Kidney (tissue), 14 donors: ENCODE measurements around the gene DOK6. TPM values are rescaled to one million over a fixed set of nuclear protein-coding genes. Genes with fewer than 3 reads are reported as not detected.

Experiments used
- DNase-seq, 5 donors: peaks; one replicate each; pipeline ENCODE4 v3.0.0-alpha.2; 2013 to 2020
- FAIRE-seq: peaks from 2 replicates; lab custom pipeline; 2012; peaks lifted over from hg19 to GRCh38; lab: Jason Lieb, UNC
- H3K27ac ChIP-seq, 2 donors: one replicate each; pipeline ENCODE4 v1.7.0; 2013; ENCODE audit warnings: low read depth in 2 of 2, low read length in 2 of 2, inconsistent platforms in 1 of 2
- H3K27me3 ChIP-seq: one replicate; pipeline ENCODE4 v1.7.1; 2013; ENCODE audit warnings: low read length, inconsistent platforms; ENCODE audit not compliant: control insufficient read depth, insufficient read depth
- H3K36me3 ChIP-seq, 3 donors: one replicate each; pipeline versions ENCODE4 v1.7.0 to v1.7.1; 2013; ENCODE audit warnings: low read length in 3 of 3, control low read depth in 1 of 3, inconsistent platforms in 1 of 3; ENCODE audit not compliant: insufficient read depth in 3 of 3, control insufficient read depth in 2 of 3
- H3K4me1 ChIP-seq, 3 donors: one replicate each; pipeline versions ENCODE4 v1.7.0 to v1.7.1; 2013; ENCODE audit warnings: low read length in 3 of 3, inconsistent platforms in 1 of 3, low read depth in 1 of 3; ENCODE audit not compliant: control insufficient read depth in 2 of 3, insufficient read depth in 2 of 3
- H3K4me3 ChIP-seq, 3 donors: one replicate each; pipeline versions ENCODE4 v1.7.0 to v1.8.1; 2013; ENCODE audit warnings: low read length in 3 of 3, control low read depth in 1 of 3, inconsistent platforms in 1 of 3
- H3K9ac ChIP-seq, 3 donors: one replicate each; pipeline versions ENCODE4 v1.7.0 to v1.7.1; 2013; ENCODE audit warnings: low read length in 3 of 3, control low read depth in 1 of 3, inconsistent platforms in 1 of 3
- H3K9me3 ChIP-seq, 3 donors: one replicate each; pipeline versions ENCODE4 v1.7.0 to v1.7.1; 2013; ENCODE audit warnings: low read length in 3 of 3, control low read depth in 1 of 3, inconsistent platforms in 1 of 3; ENCODE audit not compliant: control insufficient read depth in 2 of 3, insufficient read depth in 1 of 3
- intact Hi-C: fragments of 100-400 bp; cut with DNase I; formaldehyde crosslinking; loops from one replicate; pipeline ENCODE4 v1.11.1; 2022
- polyA plus RNA-seq: library from polyadenylated mRNA; stranded (reverse); fragments of 350-450 nt; fragmentation: Illumina TruSeq; extraction: RNeasy Lipid Tissue Mini Kit (QIAGEN cat#74804); gene quantifications from one replicate; pipeline ENCODE4 v1.2.3, GENCODE V29; 2014; ENCODE audit warnings: low read depth, low replicate concordance; ENCODE audit not compliant: insufficient read depth
- total RNA-seq: library from RNA; stranded (reverse); fragmentation: NEBNext Ultra II Directional; extraction: Animal tissue kit (Norgen Biotek cat#: 25700); gene quantifications from one replicate; pipeline ENCODE4 v1.2.1, GENCODE V29; 2021
- TF ChIP-seq, protein P1 (sequence below): IDR thresholded peaks from 3 replicates; pipeline ENCODE4 v1.5.1; 2012; ENCODE audit warnings: mild to moderate bottlenecking, moderate library complexity, borderline replicate concordance; ENCODE audit not compliant: insufficient read depth; ENCODE audit errors: extremely low read depth
- donor health status: control.
- donor health status: control.
- donor health status: control.
- donor health status: control.
- donor health status: control.
- donor health status: DM: yes; HTN: yes; CAD: no.
- donor health status: Normal renal cell carcinoma (clear cell type).

DOK6 gene
- total and polyA plus RNA-seq, 2 donors from 2014 or later = 3.8 to 4.6 TPM

GRCh38 chr18:69365658-69366057, 35.0 kb upstream of the DOK6 start:
- intact Hi-C loops = no loop called here
- TF ChIP-seq, protein P1, sequence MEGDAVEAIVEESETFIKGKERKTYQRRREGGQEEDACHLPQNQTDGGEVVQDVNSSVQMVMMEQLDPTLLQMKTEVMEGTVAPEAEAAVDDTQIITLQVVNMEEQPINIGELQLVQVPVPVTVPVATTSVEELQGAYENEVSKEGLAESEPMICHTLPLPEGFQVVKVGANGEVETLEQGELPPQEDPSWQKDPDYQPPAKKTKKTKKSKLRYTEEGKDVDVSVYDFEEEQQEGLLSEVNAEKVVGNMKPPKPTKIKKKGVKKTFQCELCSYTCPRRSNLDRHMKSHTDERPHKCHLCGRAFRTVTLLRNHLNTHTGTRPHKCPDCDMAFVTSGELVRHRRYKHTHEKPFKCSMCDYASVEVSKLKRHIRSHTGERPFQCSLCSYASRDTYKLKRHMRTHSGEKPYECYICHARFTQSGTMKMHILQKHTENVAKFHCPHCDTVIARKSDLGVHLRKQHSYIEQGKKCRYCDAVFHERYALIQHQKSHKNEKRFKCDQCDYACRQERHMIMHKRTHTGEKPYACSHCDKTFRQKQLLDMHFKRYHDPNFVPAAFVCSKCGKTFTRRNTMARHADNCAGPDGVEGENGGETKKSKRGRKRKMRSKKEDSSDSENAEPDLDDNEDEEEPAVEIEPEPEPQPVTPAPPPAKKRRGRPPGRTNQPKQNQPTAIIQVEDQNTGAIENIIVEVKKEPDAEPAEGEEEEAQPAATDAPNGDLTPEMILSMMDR = no peak
- Histone ChIP-seq H3K27ac (no peak overlapping the region), H3K36me3 (no peaks in the 10 kb centered on the region), H3K9me3 (no peaks in the 10 kb centered on the region), H3K27me3 (no peaks in the 10 kb centered on the region), H3K4me1 (peaks cover 0 to 10% (median 0%) of the 10 kb centered on the region in 3 donors), H3K9ac (no peak overlapping the region), H3K4me3 (no peak overlapping the region)
- DNase-seq (peak in 1 of 5 donors; percentile 8), FAIRE-seq (no peak)

DNA sequence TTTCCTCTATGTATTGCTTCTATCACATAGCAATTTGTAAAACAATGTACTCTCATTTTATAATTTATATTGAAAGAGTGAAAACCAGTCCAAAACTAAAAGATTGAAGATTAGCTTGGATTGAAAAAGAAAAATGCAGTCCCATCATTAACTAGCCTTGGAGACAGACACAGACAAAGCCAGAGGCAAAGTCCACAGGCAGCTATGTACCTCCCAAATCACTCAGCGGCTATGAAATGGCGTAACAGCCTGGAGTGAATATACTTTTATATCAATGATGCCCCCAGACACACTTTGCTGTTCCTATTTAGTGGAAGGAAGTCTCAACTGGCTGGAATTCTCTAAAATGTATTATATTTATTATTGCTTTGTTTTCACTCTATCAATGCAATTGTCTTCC, 33.6 kb upstream of the DOK6 start:
- TF ChIP-seq, protein P1 = no peak
- Histone ChIP-seq H3K9ac (no peak overlapping the region), H3K9me3 (no peaks in the 10 kb centered on the region), H3K36me3 (no peaks in the 10 kb centered on the region), H3K27me3 (no peaks in the 10 kb centered on the region), H3K27ac (no peak overlapping the region), H3K4me1 (peaks cover 0 to 10% (median 0%) of the 10 kb centered on the region in 3 donors), H3K4me3 (no peak overlapping the region)
- peak in 2 of 5 donors; percentile 14 to 26 for DNase-seq
- peak; percentile 51 for FAIRE-seq
- intact Hi-C loops = no loop called here

DNA sequence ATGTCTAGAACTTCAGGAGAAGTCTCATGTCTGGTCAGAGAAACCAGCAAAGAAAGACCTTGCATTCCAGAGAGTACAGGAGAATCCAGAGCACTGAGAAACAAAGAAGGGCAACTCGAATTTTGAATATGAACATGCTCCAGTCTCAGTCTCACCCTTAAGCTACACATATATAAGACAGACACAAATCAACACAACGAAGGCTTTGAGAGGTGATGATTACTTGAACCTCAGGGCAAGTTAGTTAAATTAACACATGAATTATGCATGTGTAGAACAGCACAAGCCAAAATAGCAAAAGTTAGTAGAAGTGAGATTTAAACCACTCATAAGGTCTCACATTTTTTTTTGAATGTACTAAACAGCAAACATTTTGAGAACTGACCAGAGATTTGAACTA, 29.0 kb upstream of the DOK6 start:
- intact Hi-C loops = no loop called here
- Histone ChIP-seq H3K27me3 (no peaks in the 10 kb centered on the region), H3K4me1 (no peaks in the 10 kb centered on the region), H3K36me3 (no peaks in the 10 kb centered on the region), H3K9ac (no peak overlapping the region), H3K4me3 (no peak overlapping the region), H3K27ac (no peak overlapping the region), H3K9me3 (no peaks in the 10 kb centered on the region)
- DNase-seq (no peak), FAIRE-seq (no peak)
- TF ChIP-seq, protein P1 = no peak

DNA sequence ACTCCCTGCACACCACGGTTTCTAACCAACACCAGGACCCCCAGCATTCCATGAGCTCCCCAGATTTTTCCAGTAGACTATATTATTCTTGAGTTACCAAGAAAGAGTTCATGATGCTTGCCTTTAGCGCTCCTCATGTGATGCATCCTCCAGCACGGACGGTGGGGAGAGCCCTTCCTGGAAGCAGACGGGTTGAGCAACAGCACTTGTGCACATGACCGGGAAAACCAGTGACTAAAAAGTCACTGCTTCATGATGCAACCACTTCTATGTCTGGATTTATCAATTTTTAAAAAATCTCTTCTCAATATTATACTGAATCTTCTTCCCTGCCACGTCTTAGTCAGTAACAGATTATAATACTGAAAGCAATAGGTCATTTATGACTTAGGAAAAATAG, 20.4 kb upstream of the DOK6 start:
- intact Hi-C loops = no loop called here
- no peaks in the 10 kb centered on the region for H3K4me1 ChIP-seq
- no peaks in the 10 kb centered on the region for H3K9me3 ChIP-seq
- TF ChIP-seq, protein P1 = no peak
- H3K4me3 ChIP-seq = peak overlapping the region in 2 of 3 donors; percentile 19 to 41
- H3K27ac ChIP-seq = no peak overlapping the region
- H3K36me3 ChIP-seq = no peaks in the 10 kb centered on the region
- H3K9ac ChIP-seq = no peak overlapping the region
- no peak for FAIRE-seq
- H3K27me3 ChIP-seq = no peaks in the 10 kb centered on the region
- peak in 2 of 5 donors; percentile 7 to 18 for DNase-seq
